Endothelial cell of umbilical vein (primary cell): ENCODE measurements around the gene GGT7. TPM values are rescaled to one million over a fixed set of nuclear protein-coding genes. Genes with fewer than 3 reads are reported as not detected.

Experiments
- BruUV-seq: library from RNA; stranded (reverse); fragments of 400-500 nt; replicated peaks from 2 replicates; lab custom pipeline; 2021; lab: Mats Ljungman, UMichigan
- CTCF ChIA-PET: fragments of 300-600, 350-600 bp; sonication (Branson Sonifier 250); formaldehyde crosslinking; loops from one replicate; lab custom pipeline; 2021; ENCODE audit warnings: antibody characterized with exemption, inconsistent platforms; lab: Charles Lee
- POLR2A ChIA-PET: fragments of 300-600, 350-600 bp; sonication (Branson Sonifier 250); formaldehyde crosslinking; loops from one replicate; lab custom pipeline; 2021; ENCODE audit warnings: antibody characterized with exemption, inconsistent platforms; lab: Charles Lee
- DNase-seq: peaks from one replicate; pipeline ENCODE4 v3.0.0-alpha.2; 2011; ENCODE audit warnings: low read depth, low spot score
- FAIRE-seq: peaks from 2 replicates; lab custom pipeline; 2011; peaks lifted over from hg19 to GRCh38; lab: Jason Lieb, UNC
- H2AFZ ChIP-seq: 2 replicates; pipeline ENCODE4 v1.6.0; 2012; ENCODE audit warnings: low read depth, low read length, control low read depth, inconsistent platforms
- H3K27ac ChIP-seq: 2 replicates; pipeline ENCODE4 v1.5.1; 2011; ENCODE audit warnings: low read depth, mild to moderate bottlenecking, control low read depth, low read length, moderate library complexity; ENCODE audit not compliant: insufficient read depth
- H3K27me3 ChIP-seq, 2 experiments: 2 replicates each; pipeline versions ENCODE4 v1.6.0 to v1.6.1; 2011; ENCODE audit warnings: low read length in 2 of 2, mixed read lengths in 1 of 2; ENCODE audit not compliant: control insufficient read depth in 2 of 2, insufficient read depth in 2 of 2
- H3K36me3 ChIP-seq, 2 experiments: 2 replicates in 1 of 2; 3 replicates in 1 of 2; pipeline ENCODE4 v1.5.1; 2011; ENCODE audit warnings: low read length in 2 of 2, mild to moderate bottlenecking in 1 of 2, moderate library complexity in 1 of 2; ENCODE audit not compliant: control insufficient read depth in 2 of 2, insufficient read depth in 2 of 2; ENCODE audit errors: extremely low read depth in 1 of 2
- H3K4me1 ChIP-seq: 3 replicates; pipeline ENCODE4 v1.5.1; 2011; ENCODE audit warnings: mild to moderate bottlenecking, low read length; ENCODE audit not compliant: control insufficient read depth, insufficient read depth; ENCODE audit errors: extremely low read depth
- H3K4me2 ChIP-seq: 2 replicates; pipeline ENCODE4 v1.6.1; 2011; ENCODE audit warnings: low read length, control low read depth, mixed read lengths; ENCODE audit not compliant: insufficient read depth
- H3K4me3 ChIP-seq, 3 experiments: fragments of 200-600 bp in 1 of 3; sonication (generic), shearing (Covaris generic) in 1 of 3; replicated peaks in 1 of 3; 2 replicates each; pipeline ENCODE4 v1.5.1; 2011 to 2016; ENCODE audit warnings: control low read depth in 3 of 3, low read length in 3 of 3, mild to moderate bottlenecking in 2 of 3, inconsistent platforms in 1 of 3, low read depth in 1 of 3, moderate library complexity in 1 of 3; ENCODE audit not compliant: insufficient read depth in 1 of 3
- H3K79me2 ChIP-seq: 2 replicates; pipeline ENCODE4 v1.6.0; 2012; ENCODE audit warnings: low read length, inconsistent platforms; ENCODE audit not compliant: control insufficient read depth, insufficient read depth
- H3K9ac ChIP-seq: replicated peaks from 2 replicates; pipeline ENCODE3; 2011; ENCODE audit warnings: low read length, control low read depth; ENCODE audit not compliant: insufficient read depth; ENCODE audit errors: extremely low read depth
- H3K9me1 ChIP-seq: replicated peaks from 3 replicates; pipeline ENCODE4 v1.6.0; 2011; ENCODE audit warnings: mild to moderate bottlenecking, low read length; ENCODE audit not compliant: control insufficient read depth, insufficient read depth; ENCODE audit errors: extremely low read depth
- H3K9me3 ChIP-seq: replicated peaks from 2 replicates; pipeline ENCODE4 v1.5.1; 2012; ENCODE audit warnings: low read length, inconsistent platforms; ENCODE audit not compliant: control insufficient read depth, insufficient read depth
- H4K20me1 ChIP-seq: replicated peaks from 2 replicates; pipeline ENCODE3; 2011; ENCODE audit warnings: mild to moderate bottlenecking, low read length; ENCODE audit not compliant: control insufficient read depth, insufficient read depth; ENCODE audit errors: extremely low read depth
- CTCF ChIP-seq, 2 donors: IDR thresholded peaks; 1 replicate in 1 of 2; 2 replicates in 1 of 2; pipeline ENCODE4 v1.5.1; 2011; ENCODE audit warnings: low read length in 2 of 2, mild to moderate bottlenecking in 2 of 2, moderate library complexity in 2 of 2, control low read depth in 1 of 2, inconsistent platforms in 1 of 2, low read depth in 1 of 2; ENCODE audit not compliant: insufficient read depth in 1 of 2; ENCODE audit errors: extremely low read depth in 1 of 2
- EZH2 ChIP-seq: IDR thresholded peaks from 2 replicates; pipeline ENCODE4 v1.6.1; 2012; ENCODE audit warnings: borderline replicate concordance, low read depth, mild to moderate bottlenecking, moderate library complexity, low read length, inconsistent platforms; ENCODE audit not compliant: severe bottlenecking
- FOS ChIP-seq: IDR thresholded peaks from 2 replicates; pipeline ENCODE4 v1.6.1; 2011; ENCODE audit warnings: mild to moderate bottlenecking, low read length, moderate library complexity, borderline replicate concordance; ENCODE audit not compliant: insufficient read depth
- GATA2 ChIP-seq: IDR thresholded peaks from 2 replicates; pipeline ENCODE4 v1.7.0; 2011; ENCODE audit warnings: low read depth, mild to moderate bottlenecking, moderate library complexity, mixed read lengths, low read length; ENCODE audit not compliant: insufficient read length, insufficient read depth
- JUN ChIP-seq: IDR thresholded peaks from 2 replicates; pipeline ENCODE4 v1.6.1; 2011; ENCODE audit warnings: borderline replicate concordance, low read depth; ENCODE audit not compliant: insufficient read length, insufficient read depth
- MAX ChIP-seq: IDR thresholded peaks from 2 replicates; pipeline ENCODE4 v1.6.1; 2011; ENCODE audit not compliant: insufficient read depth, insufficient read length
- MYC ChIP-seq: IDR thresholded peaks from one replicate; pipeline ENCODE4 v1.6.1; 2011; ENCODE audit warnings: mild to moderate bottlenecking, low read depth, low read length
- POLR2A ChIP-seq: IDR thresholded peaks from 2 replicates; pipeline ENCODE4 v1.6.1; 2012; ENCODE audit warnings: low read depth, mild to moderate bottlenecking, control low read depth, low read length
- POLR2AphosphoS5 ChIP-seq: IDR thresholded peaks from 2 replicates; pipeline ENCODE4 v1.6.1; 2012; ENCODE audit warnings: low read depth, mild to moderate bottlenecking, control low read depth, low read length, moderate library complexity; ENCODE audit not compliant: insufficient read depth
- dilution Hi-C: fragments of 300-500 bp; cut with MboI; formaldehyde crosslinking; loops from one replicate; pipeline ENCODE4 v1.15.0; 2019; ENCODE audit warnings: low sequenced_read_pairs; ENCODE audit not compliant: extremely low pct_ligation_motif_present
- intact Hi-C: fragments of 100-400 bp; cut with micrococcal nuclease; formaldehyde crosslinking; loops from one replicate; pipeline ENCODE4 v1.10.0; 2022
- polyA plus RNA-seq, 4 experiments: library from polyadenylated mRNA; depleted of rRNA in 3 of 4; stranded (reverse) in 3 of 4; unstranded in 1 of 4; fragments of >200 nt; gene quantifications; 2 replicates each; pipeline versions ENCODE4 v1.2.1 to v1.2.3, GENCODE V29; 2011 to 2012; ENCODE audit warnings: missing spikeins in 1 of 4
- total RNA-seq: library from RNA; stranded (reverse); gene quantifications from 2 replicates; pipeline ENCODE4 v1.2.3, GENCODE V29; 2021

The GGT7 gene
- total and polyA plus RNA-seq, 2 donors (not counting 3 experiments of a cell fraction or from before 2014, with no cell fraction given) = 4.1 to 5.0 TPM

GRCh38 chr20:34884260-34884659, 11.6 kb upstream of the GGT7 start:
- H3K36me3 ChIP-seq = peaks cover 0 to 4% of the 10 kb centered on the region in 2 experiments
- DNase-seq = no peak
- no peaks in the 10 kb centered on the region for H3K4me1 ChIP-seq
- no TSS peak for BruUV-seq
- intact Hi-C loops = no loop called here
- ChIA-PET CTCF (interaction anchor here (1.0 kb wide), 1 partner anchor 10 kb away, joined by 4 read pairs; no protein-coding TSS in a partner anchor), POLR2A (interaction anchor here (0.7 kb wide), 1 partner anchor 12 kb away, joined by 3 read pairs; no protein-coding TSS in a partner anchor)
- peaks cover 4% of the 10 kb centered on the region for H3K79me2 ChIP-seq
- H3K4me3 ChIP-seq = no peak overlapping the region
- H3K27me3 ChIP-seq = no peaks in the 10 kb centered on the region
- no peak overlapping the region for H3K9ac ChIP-seq
- no peak for TF ChIP-seq POLR2AphosphoS5
- no peak for TF ChIP-seq GATA2
- no peak for TF ChIP-seq JUN
- TF ChIP-seq MYC = no peak
- TF ChIP-seq EZH2 = no peak
- TF ChIP-seq FOS = no peak
- TF ChIP-seq CTCF (IDR thresholded peaks at IDR 0.05; ENCODE audit: extremely low read depth in 1 of 2, insufficient read depth in 1 of 2, low read depth in 1 of 2, low read length in 2 of 2) = no peak
- no peak for TF ChIP-seq MAX
- no peak for TF ChIP-seq POLR2A
- no peaks in the 10 kb centered on the region for H3K9me1 ChIP-seq
- dilution Hi-C loops = no loop called here
- no peak overlapping the region for H3K27ac ChIP-seq
- no peak for FAIRE-seq
- no peak overlapping the region for H2AFZ ChIP-seq
- no peak overlapping the region for H3K4me2 ChIP-seq
- H4K20me1 ChIP-seq = no peaks in the 10 kb centered on the region
- no peaks in the 10 kb centered on the region for H3K9me3 ChIP-seq
